ENCODE results near the gene USH1C.

Gene USH1C

GRCh38 chr11:17508791-17509190 lies 35.4 kb downstream of the USH1C start:
- DNase-seq (ENCODE audit: low read depth in 1 of 2, low spot score in 1 of 2): no peak

GRCh38 chr11:17508306-17508705 lies 35.9 kb downstream of the USH1C start:
- DNase-seq (ENCODE audit: low read depth in 1 of 2, low spot score in 1 of 2): no peak

- no peak for DNase-seq (ENCODE audit: low read depth in 1 of 2, low spot score in 1 of 2)
Observed at GRCh38 chr11:17507773-17508172, 36.4 kb downstream of the USH1C start.

GRCh38 chr11:17506942-17507341 lies 37.3 kb downstream of the USH1C start:
- DNase-seq (ENCODE audit: low read depth in 1 of 2, low spot score in 1 of 2): no peak

- DNase-seq (ENCODE audit: low read depth in 1 of 2, low spot score in 1 of 2): no peak
Observed at GRCh38 chr11:17506314-17506713, 37.9 kb downstream of the USH1C start.

- no peak for DNase-seq (ENCODE audit: low read depth in 1 of 2, low spot score in 1 of 2)
Observed at GRCh38 chr11:17505146-17505545, 39.1 kb downstream of the USH1C start.

- DNase-seq (ENCODE audit: low read depth in 1 of 2, low spot score in 1 of 2): peak; percentile 54 to 65
Observed at GRCh38 chr11:17504330-17505107, 39.7 kb downstream of the USH1C start.

- no peak for DNase-seq (ENCODE audit: low read depth in 1 of 2, low spot score in 1 of 2)
Observed at GRCh38 chr11:17502630-17503029, 41.6 kb downstream of the USH1C start.

- DNase-seq (ENCODE audit: low read depth in 1 of 2, low spot score in 1 of 2): no peak
Observed at GRCh38 chr11:17500673-17501072, 43.5 kb downstream of the USH1C start.

GRCh38 chr11:17498475-17498874 lies 45.7 kb downstream of the USH1C start:
- DNase-seq (ENCODE audit: low read depth in 1 of 2, low spot score in 1 of 2): no peak

- DNase-seq (ENCODE audit: low read depth in 1 of 2, low spot score in 1 of 2): no peak
Observed at GRCh38 chr11:17498058-17498457, 46.2 kb downstream of the USH1C start.

GRCh38 chr11:17496406-17496805 lies 47.8 kb downstream of the USH1C start:
- DNase-seq (ENCODE audit: low read depth in 1 of 2, low spot score in 1 of 2): no peak

GRCh38 chr11:17494019-17494418 lies 50.2 kb downstream of the USH1C start:
- no peak for DNase-seq (ENCODE audit: low read depth in 1 of 2, low spot score in 1 of 2)

- no peak for DNase-seq (ENCODE audit: low read depth in 1 of 2, low spot score in 1 of 2)
Observed at GRCh38 chr11:17490938-17491337, 53.3 kb downstream of the USH1C start.

- no peak for DNase-seq (ENCODE audit: low read depth in 1 of 2, low spot score in 1 of 2)
Observed at GRCh38 chr11:17490232-17490631, 54.0 kb downstream of the USH1C start.

- DNase-seq (ENCODE audit: low read depth in 1 of 2, low spot score in 1 of 2): no peak
Observed at GRCh38 chr11:17489751-17490150, 54.5 kb downstream of the USH1C start.

- DNase-seq (ENCODE audit: low read depth in 1 of 2, low spot score in 1 of 2): no peak
Observed at GRCh38 chr11:17488563-17488962, 55.7 kb downstream of the USH1C start.

GRCh38 chr11:17486646-17487045 lies 57.6 kb downstream of the USH1C start:
- DNase-seq (ENCODE audit: low read depth in 1 of 2, low spot score in 1 of 2): no peak

- no peak for DNase-seq (ENCODE audit: low read depth in 1 of 2, low spot score in 1 of 2)
Observed at GRCh38 chr11:17483505-17483904, 60.7 kb downstream of the USH1C start.

- no peak for DNase-seq (ENCODE audit: low read depth in 1 of 2, low spot score in 1 of 2)
Observed at GRCh38 chr11:17481905-17482304, 62.3 kb downstream of the USH1C start.

GRCh38 chr11:17479284-17480214 lies 64.7 kb downstream of the USH1C start:
- no peak for DNase-seq (ENCODE audit: low read depth in 1 of 2, low spot score in 1 of 2)

GRCh38 chr11:17478070-17478469 lies 66.1 kb downstream of the USH1C start:
- DNase-seq (ENCODE audit: low read depth in 1 of 2, low spot score in 1 of 2): no peak
